ENCODE data around the gene LRRC63.

The LRRC63 gene

GRCh38 chr13:46297361-46297811, 85.7 kb downstream of the LRRC63 start:
- H3K4me3 ChIP-seq (ENCODE audit: low read depth, low read length), result no peak overlapping the region
- no peak overlapping the region for H3K9ac ChIP-seq (ENCODE audit: low read depth, low read length)
- H3K36me3 ChIP-seq (ENCODE audit: control insufficient read depth, insufficient read depth, low read length), result no peaks in the 10 kb centered on the region
- H3K27me3 ChIP-seq (ENCODE audit: control insufficient read depth, insufficient read depth, low read length), result no peaks in the 10 kb centered on the region
- no peaks in the 10 kb centered on the region for H3K9me3 ChIP-seq (ENCODE audit: control insufficient read depth, insufficient read depth, low read length)
- H3K4me1 ChIP-seq (ENCODE audit: control insufficient read depth, insufficient read depth, low read length), result no peaks in the 10 kb centered on the region

GRCh38 chr13:46303742-46304385, 92.1 kb downstream of the LRRC63 start:
- no peaks in the 10 kb centered on the region for H3K9me3 ChIP-seq (ENCODE audit: control insufficient read depth, insufficient read depth, low read length)
- H3K9ac ChIP-seq (ENCODE audit: low read depth, low read length), result no peak overlapping the region
- no peaks in the 10 kb centered on the region for H3K27me3 ChIP-seq (ENCODE audit: control insufficient read depth, insufficient read depth, low read length)
- no peak overlapping the region for H3K4me3 ChIP-seq (ENCODE audit: low read depth, low read length)
- H3K4me1 ChIP-seq (ENCODE audit: control insufficient read depth, insufficient read depth, low read length), result no peaks in the 10 kb centered on the region
- no peaks in the 10 kb centered on the region for H3K36me3 ChIP-seq (ENCODE audit: control insufficient read depth, insufficient read depth, low read length)

- Histone ChIP-seq H3K9ac (ENCODE audit: low read depth, low read length) (no peak overlapping the region), H3K9me3 (ENCODE audit: control insufficient read depth, insufficient read depth, low read length) (no peaks in the 10 kb centered on the region), H3K4me1 (ENCODE audit: control insufficient read depth, insufficient read depth, low read length) (no peaks in the 10 kb centered on the region), H3K36me3 (ENCODE audit: control insufficient read depth, insufficient read depth, low read length) (no peaks in the 10 kb centered on the region), H3K27me3 (ENCODE audit: control insufficient read depth, insufficient read depth, low read length) (no peaks in the 10 kb centered on the region), H3K4me3 (ENCODE audit: low read depth, low read length) (no peak overlapping the region)
Observed at GRCh38 chr13:46304546-46304945, 92.8 kb downstream of the LRRC63 start.

- Histone ChIP-seq H3K4me3 (ENCODE audit: low read depth, low read length) (no peak overlapping the region), H3K9ac (ENCODE audit: low read depth, low read length) (no peak overlapping the region)
Observed at GRCh38 chr13:46307554-46307953, 95.8 kb downstream of the LRRC63 start.

GRCh38 chr13:46310066-46310465, 98.3 kb downstream of the LRRC63 start:
- Histone ChIP-seq H3K4me3 (ENCODE audit: low read depth, low read length) (no peak overlapping the region), H3K9ac (ENCODE audit: low read depth, low read length) (no peak overlapping the region), H3K9me3 (ENCODE audit: control insufficient read depth, insufficient read depth, low read length) (no peaks in the 10 kb centered on the region), H3K4me1 (ENCODE audit: control insufficient read depth, insufficient read depth, low read length) (no peaks in the 10 kb centered on the region), H3K36me3 (ENCODE audit: control insufficient read depth, insufficient read depth, low read length) (no peaks in the 10 kb centered on the region), H3K27me3 (ENCODE audit: control insufficient read depth, insufficient read depth, low read length) (no peaks in the 10 kb centered on the region)

More at GRCh38 chr13:46307554-46307953, 95.8 kb downstream of the LRRC63 start:
- H3K36me3 ChIP-seq (ENCODE audit: control insufficient read depth, insufficient read depth, low read length), result no peaks in the 10 kb centered on the region
- no peaks in the 10 kb centered on the region for H3K4me1 ChIP-seq (ENCODE audit: control insufficient read depth, insufficient read depth, low read length)
- no peaks in the 10 kb centered on the region for H3K27me3 ChIP-seq (ENCODE audit: control insufficient read depth, insufficient read depth, low read length)
- H3K9me3 ChIP-seq (ENCODE audit: control insufficient read depth, insufficient read depth, low read length), result no peaks in the 10 kb centered on the region

GRCh38 chr13:46311217-46311616, 99.5 kb downstream of the LRRC63 start:
- H3K36me3 ChIP-seq (ENCODE audit: control insufficient read depth, insufficient read depth, low read length), result no peaks in the 10 kb centered on the region
- no peaks in the 10 kb centered on the region for H3K9me3 ChIP-seq (ENCODE audit: control insufficient read depth, insufficient read depth, low read length)
- H3K9ac ChIP-seq (ENCODE audit: low read depth, low read length), result no peak overlapping the region
- no peak overlapping the region for H3K4me3 ChIP-seq (ENCODE audit: low read depth, low read length)
- H3K4me1 ChIP-seq (ENCODE audit: control insufficient read depth, insufficient read depth, low read length), result no peaks in the 10 kb centered on the region
- H3K27me3 ChIP-seq (ENCODE audit: control insufficient read depth, insufficient read depth, low read length), result no peaks in the 10 kb centered on the region

GRCh38 chr13:46313024-46313423, 101.3 kb downstream of the LRRC63 start:
- H3K9me3 ChIP-seq (ENCODE audit: control insufficient read depth, insufficient read depth, low read length), result no peaks in the 10 kb centered on the region
- H3K4me3 ChIP-seq (ENCODE audit: low read depth, low read length), result no peak overlapping the region
- no peaks in the 10 kb centered on the region for H3K27me3 ChIP-seq (ENCODE audit: control insufficient read depth, insufficient read depth, low read length)
- no peaks in the 10 kb centered on the region for H3K4me1 ChIP-seq (ENCODE audit: control insufficient read depth, insufficient read depth, low read length)
- H3K9ac ChIP-seq (ENCODE audit: low read depth, low read length), result no peak overlapping the region
- H3K36me3 ChIP-seq (ENCODE audit: control insufficient read depth, insufficient read depth, low read length), result no peaks in the 10 kb centered on the region

GRCh38 chr13:46313432-46314257, 101.9 kb downstream of the LRRC63 start:
- Histone ChIP-seq H3K27me3 (ENCODE audit: control insufficient read depth, insufficient read depth, low read length) (no peaks in the 10 kb centered on the region), H3K4me1 (ENCODE audit: control insufficient read depth, insufficient read depth, low read length) (no peaks in the 10 kb centered on the region), H3K9me3 (ENCODE audit: control insufficient read depth, insufficient read depth, low read length) (no peaks in the 10 kb centered on the region), H3K9ac (ENCODE audit: low read depth, low read length) (no peak overlapping the region), H3K4me3 (ENCODE audit: low read depth, low read length) (no peak overlapping the region), H3K36me3 (ENCODE audit: control insufficient read depth, insufficient read depth, low read length) (no peaks in the 10 kb centered on the region)

- Histone ChIP-seq H3K4me1 (ENCODE audit: control insufficient read depth, insufficient read depth, low read length) (no peaks in the 10 kb centered on the region), H3K4me3 (ENCODE audit: low read depth, low read length) (no peak overlapping the region), H3K27me3 (ENCODE audit: control insufficient read depth, insufficient read depth, low read length) (no peaks in the 10 kb centered on the region), H3K36me3 (ENCODE audit: control insufficient read depth, insufficient read depth, low read length) (no peaks in the 10 kb centered on the region), H3K9me3 (ENCODE audit: control insufficient read depth, insufficient read depth, low read length) (no peaks in the 10 kb centered on the region), H3K9ac (ENCODE audit: low read depth, low read length) (no peak overlapping the region)
Observed at GRCh38 chr13:46314587-46314986, 102.9 kb downstream of the LRRC63 start.

GRCh38 chr13:46315036-46315435, 103.3 kb downstream of the LRRC63 start:
- no peak overlapping the region for H3K4me3 ChIP-seq (ENCODE audit: low read depth, low read length)
- H3K27me3 ChIP-seq (ENCODE audit: control insufficient read depth, insufficient read depth, low read length), result no peaks in the 10 kb centered on the region
- no peak overlapping the region for H3K9ac ChIP-seq (ENCODE audit: low read depth, low read length)
- H3K36me3 ChIP-seq (ENCODE audit: control insufficient read depth, insufficient read depth, low read length), result no peaks in the 10 kb centered on the region
- H3K4me1 ChIP-seq (ENCODE audit: control insufficient read depth, insufficient read depth, low read length), result no peaks in the 10 kb centered on the region
- H3K9me3 ChIP-seq (ENCODE audit: control insufficient read depth, insufficient read depth, low read length), result no peaks in the 10 kb centered on the region

- Histone ChIP-seq H3K9ac (ENCODE audit: low read depth, low read length) (no peak overlapping the region), H3K4me3 (ENCODE audit: low read depth, low read length) (no peak overlapping the region), H3K9me3 (ENCODE audit: control insufficient read depth, insufficient read depth, low read length) (no peaks in the 10 kb centered on the region), H3K36me3 (ENCODE audit: control insufficient read depth, insufficient read depth, low read length) (no peaks in the 10 kb centered on the region), H3K4me1 (ENCODE audit: control insufficient read depth, insufficient read depth, low read length) (no peaks in the 10 kb centered on the region), H3K27me3 (ENCODE audit: control insufficient read depth, insufficient read depth, low read length) (no peaks in the 10 kb centered on the region)
Observed at GRCh38 chr13:46315491-46316075, 103.9 kb downstream of the LRRC63 start.

- H3K9ac ChIP-seq (ENCODE audit: low read depth, low read length), result no peak overlapping the region
- no peaks in the 10 kb centered on the region for H3K4me1 ChIP-seq (ENCODE audit: control insufficient read depth, insufficient read depth, low read length)
- no peak overlapping the region for H3K4me3 ChIP-seq (ENCODE audit: low read depth, low read length)
- no peaks in the 10 kb centered on the region for H3K9me3 ChIP-seq (ENCODE audit: control insufficient read depth, insufficient read depth, low read length)
- H3K36me3 ChIP-seq (ENCODE audit: control insufficient read depth, insufficient read depth, low read length), result no peaks in the 10 kb centered on the region
- no peaks in the 10 kb centered on the region for H3K27me3 ChIP-seq (ENCODE audit: control insufficient read depth, insufficient read depth, low read length)
Observed at GRCh38 chr13:46317120-46317519, 105.4 kb downstream of the LRRC63 start.
